H1 (cell line): ENCODE data around the gene EMP2. TPM values are rescaled to one million over a fixed set of nuclear protein-coding genes. Genes with fewer than 3 reads are reported as not detected.

Experiments
- CTCF ChIA-PET: fragments of 300-600 bp; sonication (Branson Sonifier 250); formaldehyde crosslinking; loops from one replicate; lab custom pipeline; 2021; ENCODE audit not compliant: partially characterized antibody; lab: Charles Lee
- POLR2A ChIA-PET: fragments of 300-600 bp; sonication (Branson Sonifier 250); formaldehyde crosslinking; loops from one replicate; lab custom pipeline; 2021; ENCODE audit warnings: inconsistent platforms; ENCODE audit not compliant: partially characterized antibody; lab: Charles Lee
- DNase-seq, 2 experiments: peaks; one replicate each; pipeline versions ENCODE4 v3.0.0 to v3.0.0-alpha.2; 2010 to 2022; ENCODE audit warnings: low spot score in 2 of 2, low read depth in 1 of 2, mixed read lengths in 1 of 2
- FAIRE-seq: peaks from 2 replicates; lab custom pipeline; 2011; peaks lifted over from hg19 to GRCh38; lab: Jason Lieb, UNC
- H2AFZ ChIP-seq: 2 replicates; pipeline ENCODE4 v1.8.1; 2012; ENCODE audit warnings: low read length, inconsistent platforms
- H2AK5ac ChIP-seq: 2 replicates; pipeline ENCODE4 v1.6.1; 2013; ENCODE audit warnings: low read depth, low read length
- H2BK120ac ChIP-seq: replicated peaks from 2 replicates; pipeline ENCODE3; 2013; ENCODE audit warnings: low read depth, low read length, inconsistent platforms
- H2BK12ac ChIP-seq: 2 replicates; pipeline ENCODE4 v1.6.1; 2013; ENCODE audit warnings: low read depth, low read length
- H2BK15ac ChIP-seq: 2 replicates; pipeline ENCODE4 v1.6.1; 2013; ENCODE audit warnings: low read length
- H2BK20ac ChIP-seq: 2 replicates; pipeline ENCODE4 v1.6.1; 2013; ENCODE audit warnings: low read length
- H2BK5ac ChIP-seq: 2 replicates; pipeline ENCODE4 v1.6.1; 2013; ENCODE audit warnings: low read depth, low read length
- H3K14ac ChIP-seq: 2 replicates; pipeline ENCODE4 v1.6.1; 2013; ENCODE audit warnings: inconsistent platforms; ENCODE audit not compliant: insufficient read length
- H3K18ac ChIP-seq: 2 replicates; pipeline ENCODE4 v1.6.1; 2013; ENCODE audit warnings: low read length; ENCODE audit errors: extremely low read depth
- H3K23ac ChIP-seq: 2 replicates; pipeline ENCODE4 v1.6.1; 2013; ENCODE audit warnings: inconsistent platforms; ENCODE audit not compliant: insufficient read length
- H3K23me2 ChIP-seq: 2 replicates; pipeline ENCODE4 v1.6.1; 2013; ENCODE audit warnings: low read depth, low read length
- H3K27ac ChIP-seq: 2 replicates; pipeline ENCODE4 v1.6.1; 2011; ENCODE audit warnings: low read depth, low read length, inconsistent platforms
- H3K27me3 ChIP-seq, 4 experiments: replicated peaks in 1 of 4; 1 replicate in 1 of 4; 2 replicates in 3 of 4; pipeline versions ENCODE4 v1.6.1 to v1.8.1; 2011 to 2013; ENCODE audit warnings: low read length in 3 of 4, mild to moderate bottlenecking in 3 of 4, inconsistent platforms in 2 of 4, mixed read lengths in 2 of 4, moderate library complexity in 1 of 4; ENCODE audit not compliant: control insufficient read depth in 3 of 4, insufficient read depth in 3 of 4; ENCODE audit errors: extremely low read depth in 1 of 4
- H3K36me3 ChIP-seq, 4 experiments: 2 replicates each; pipeline versions ENCODE4 v1.6.1 to v1.8.1; 2011 to 2013; ENCODE audit warnings: mild to moderate bottlenecking in 4 of 4, low read length in 3 of 4, moderate library complexity in 2 of 4, control low read depth in 1 of 4, inconsistent platforms in 1 of 4; ENCODE audit not compliant: insufficient read depth in 4 of 4, control insufficient read depth in 2 of 4
- H3K4ac ChIP-seq: replicated peaks from 2 replicates; pipeline ENCODE3; 2013; ENCODE audit warnings: low read length, low read depth, mixed read lengths, inconsistent platforms; ENCODE audit not compliant: insufficient read length
- H3K4me1 ChIP-seq, 4 experiments: replicated peaks in 1 of 4; 1 replicate in 1 of 4; 2 replicates in 3 of 4; pipeline versions ENCODE4 v1.6.1 to v1.8.1; 2011 to 2013; ENCODE audit warnings: low read length in 3 of 4, inconsistent platforms in 2 of 4, mixed read lengths in 1 of 4; ENCODE audit not compliant: insufficient read depth in 4 of 4, control insufficient read depth in 3 of 4
- H3K4me2 ChIP-seq, 2 experiments: 2 replicates each; pipeline versions ENCODE4 v1.6.1 to v1.8.1; 2011 to 2013; ENCODE audit warnings: low read depth in 2 of 2, low read length in 2 of 2, control low read depth in 1 of 2, inconsistent platforms in 1 of 2, mild to moderate bottlenecking in 1 of 2; ENCODE audit not compliant: insufficient read depth in 1 of 2
- H3K4me3 ChIP-seq, 4 experiments: fragments of 200-600, 300-600 bp in 1 of 4; sonication (generic), shearing (Covaris generic), sonication (Bioruptor Twin) in 1 of 4; 2 replicates each; pipeline versions ENCODE4 v1.5.1 to v1.8.1; 2011 to 2016; ENCODE audit warnings: low read length in 4 of 4, low read depth in 3 of 4, control low read depth in 2 of 4, inconsistent platforms in 2 of 4, mild to moderate bottlenecking in 2 of 4, mixed read lengths in 1 of 4, moderate library complexity in 1 of 4; ENCODE audit not compliant: insufficient read depth in 2 of 4; ENCODE audit errors: extremely low read depth in 1 of 4
- H3K56ac ChIP-seq: replicated peaks from 2 replicates; pipeline ENCODE3; 2013; ENCODE audit warnings: low read depth, mild to moderate bottlenecking, mixed read lengths, low read length, inconsistent platforms; ENCODE audit not compliant: insufficient read length
- H3K79me1 ChIP-seq: 2 replicates; pipeline ENCODE4 v1.6.1; 2013; ENCODE audit warnings: low read depth, low read length, control low read depth
- H3K79me2 ChIP-seq, 2 experiments: 2 replicates each; pipeline versions ENCODE4 v1.6.1 to v1.8.1; 2012 to 2013; ENCODE audit warnings: low read length in 2 of 2, mild to moderate bottlenecking in 2 of 2, inconsistent platforms in 1 of 2; ENCODE audit not compliant: insufficient read depth in 2 of 2, control insufficient read depth in 1 of 2
- H3K9ac ChIP-seq, 4 experiments: replicated peaks in 1 of 4; 1 replicate in 1 of 4; 2 replicates in 3 of 4; pipeline versions ENCODE4 v1.6.1 to v1.8.1; 2011 to 2013; ENCODE audit warnings: low read depth in 3 of 4, low read length in 3 of 4, control low read depth in 2 of 4, mild to moderate bottlenecking in 2 of 4, moderate library complexity in 2 of 4, inconsistent platforms in 1 of 4; ENCODE audit errors: extremely low read depth in 1 of 4
- H3K9me3 ChIP-seq, 2 experiments: 2 replicates each; pipeline versions ENCODE4 v1.6.1 to v1.8.1; 2012 to 2013; ENCODE audit warnings: mild to moderate bottlenecking in 2 of 2, moderate library complexity in 2 of 2, control low read depth in 1 of 2, inconsistent platforms in 1 of 2, low read depth in 1 of 2, low read length in 1 of 2, mixed read lengths in 1 of 2; ENCODE audit not compliant: insufficient read depth in 2 of 2
- H4K20me1 ChIP-seq, 2 experiments: replicated peaks in 1 of 2; 2 replicates each; pipeline versions ENCODE3 to v1.8.1; 2011 to 2013; ENCODE audit warnings: inconsistent platforms in 2 of 2, low read length in 2 of 2, mild to moderate bottlenecking in 1 of 2; ENCODE audit not compliant: insufficient read depth in 2 of 2, control insufficient read depth in 1 of 2
- H4K5ac ChIP-seq: 2 replicates; pipeline ENCODE4 v1.6.1; 2013; ENCODE audit warnings: low read length, low read depth, mixed read lengths, inconsistent platforms; ENCODE audit not compliant: insufficient read length
- H4K8ac ChIP-seq: 2 replicates; pipeline ENCODE4 v1.8.0; 2013; ENCODE audit warnings: mild to moderate bottlenecking, moderate library complexity, low read length, inconsistent platforms; ENCODE audit not compliant: insufficient read depth; ENCODE audit errors: extremely low read depth
- H4K91ac ChIP-seq: replicated peaks from 2 replicates; pipeline ENCODE3; 2013; ENCODE audit warnings: low read length, mixed read lengths, inconsistent platforms; ENCODE audit not compliant: insufficient read length
- ASH2L ChIP-seq: fragments of 200-600, 300-600 bp; sonication (generic); IDR thresholded peaks from one replicate; pipeline ENCODE4 v1.7.1; 2017; ENCODE audit warnings: low read length
- CHD2 ChIP-seq: IDR thresholded peaks from 2 replicates; pipeline ENCODE4 v1.6.1; 2012; ENCODE audit warnings: low read length, improper control_type of control experiment
- CREB1 ChIP-seq: IDR thresholded peaks from 2 replicates; pipeline ENCODE4 v1.6.1; 2012; ENCODE audit warnings: inconsistent platforms
- CTCF ChIP-seq, 3 experiments: IDR thresholded peaks; 1 replicate in 2 of 3; 2 replicates in 1 of 3; pipeline versions ENCODE4 v1.5.1 to v1.6.1; 2011; ENCODE audit warnings: low read length in 3 of 3, mild to moderate bottlenecking in 3 of 3, inconsistent platforms in 2 of 3, low read depth in 1 of 3, moderate library complexity in 1 of 3; ENCODE audit not compliant: insufficient read depth in 1 of 3; ENCODE audit errors: control extremely low read depth in 1 of 3
- EGR1 ChIP-seq: IDR thresholded peaks from 2 replicates; pipeline ENCODE4 v1.6.1; 2011; ENCODE audit warnings: low read depth, low read length, borderline replicate concordance
- JUN ChIP-seq: IDR thresholded peaks from 2 replicates; pipeline ENCODE4 v1.6.1; 2011; ENCODE audit warnings: low read depth, mild to moderate bottlenecking, improper control_type of control experiment, low read length
- KDM5A ChIP-seq: fragments of 200-600 bp; IDR thresholded peaks from 2 replicates; pipeline ENCODE4 v1.7.1; 2012; ENCODE audit warnings: mild to moderate bottlenecking, low read length, inconsistent platforms, mixed read lengths
- NRF1 ChIP-seq: IDR thresholded peaks from 2 replicates; pipeline ENCODE4 v1.6.1; 2011; ENCODE audit warnings: mild to moderate bottlenecking, low read depth, low read length, improper control_type of control experiment
- SIN3A ChIP-seq, 2 experiments: IDR thresholded peaks in 1 of 2; conservative IDR thresholded peaks in 1 of 2; 2 replicates each; pipeline ENCODE4 v1.6.1; 2011 to 2012; ENCODE audit warnings: low read length in 2 of 2, improper control_type of control experiment in 1 of 2, low read depth in 1 of 2, mild to moderate bottlenecking in 1 of 2
- SUZ12 ChIP-seq: fragments of 200-600 bp; sonication (generic); IDR thresholded peaks from 2 replicates; pipeline ENCODE4 v1.6.1; 2012; ENCODE audit warnings: mild to moderate bottlenecking, inconsistent platforms, low read length, moderate library complexity, mixed read lengths
- WGBS, 2 experiments: shearing (Covaris generic) in 1 of 2; methylation state at CpG; one replicate each; pipeline versions ENCODE4 v1.1.6 to v1.1.7; 2013 to 2015; ENCODE audit warnings: low lambda C conversion rate in 2 of 2, mixed read lengths in 2 of 2, inconsistent platforms in 1 of 2, low coverage in 1 of 2, missing lambda C conversion rate in 1 of 2; ENCODE audit not compliant: insufficient replicate concordance in 2 of 2, insufficient coverage in 1 of 2, insufficient read length in 1 of 2; ENCODE audit errors: extremely low coverage in 1 of 2, missing lambda C conversion rate in 1 of 2; 5-methylcytosine and 5-hydroxymethylcytosine counted together
- polyA plus RNA-seq, 7 experiments: library from polyadenylated mRNA; depleted of rRNA in 3 of 7; stranded (reverse) in 5 of 7; unstranded in 2 of 7; fragments of >200 nt in 5 of 7; fragments of 200-250 nt in 2 of 7; gene quantifications; 1 replicate in 5 of 7; 2 replicates in 1 of 7; 4 replicates in 1 of 7; pipeline versions ENCODE4 v1.2.1 to v1.2.3, GENCODE V29; 2011 to 2013; ENCODE audit warnings: missing spikeins in 2 of 7, mixed read lengths in 2 of 7
- total RNA-seq: library from RNA; stranded (reverse); fragmentation: NEBNext Ultra II Directional; extraction: Animal tissue kit (Norgen Biotek cat#: 25700); gene quantifications from 2 replicates; pipeline ENCODE4 v1.2.1, GENCODE V29; 2021

Gene EMP2
- total and polyA plus RNA-seq, 2 of the 8 experiments (the other 6 are each of a cell fraction or from before 2014, with no cell fraction given), result 22.6 to 23.3 TPM

GRCh38 chr16:10572611-10573010, 7.8 kb downstream of the EMP2 start:
- FAIRE-seq (no peak), DNase-seq (no peak)
- Histone ChIP-seq H2BK20ac (no peak overlapping the region), H3K9ac (no peak overlapping the region), H3K4me1 (peaks cover 3 to 15% (median 9%) of the 10 kb centered on the region in 4 experiments), H2BK120ac (no peak overlapping the region), H2AFZ (no peak overlapping the region), H3K4me3 (no peak overlapping the region), H3K4me2 (no peak overlapping the region), H3K18ac (no peak overlapping the region), H3K9me3 (no peaks in the 10 kb centered on the region), H4K20me1 (peaks cover 0 to 2% of the 10 kb centered on the region in 2 experiments), H3K14ac (no peak overlapping the region), H2BK12ac (no peak overlapping the region), H2BK15ac (no peak overlapping the region), H3K79me2 (peaks cover 0 to 2% of the 10 kb centered on the region in 2 experiments; a peak in 1 of 4 replicates), H4K91ac (no peak overlapping the region), H2BK5ac (no peak overlapping the region), H4K5ac (no peak overlapping the region), H3K27me3 (no peaks in the 10 kb centered on the region), H2AK5ac (no peak overlapping the region), H3K4ac (no peak overlapping the region), H3K79me1 (peaks cover 6% of the 10 kb centered on the region), H3K56ac (no peak overlapping the region), H3K36me3 (no peaks in the 10 kb centered on the region), H3K23me2 (no peaks in the 10 kb centered on the region), H4K8ac (no peak overlapping the region), H3K23ac (no peak overlapping the region), H3K27ac (no peak overlapping the region)
- 88% methylated on average over 3 of the region's 3 CpGs; no CpG with 5 or more reads in 1 of the 2 experiments for WGBS, 2 experiments
- POLR2A ChIA-PET, result interaction anchor here (0.6 kb wide), 1 partner anchor 68 kb away, joined by 3 read pairs; no protein-coding TSS in a partner anchor
- TF ChIP-seq KDM5A (no peak), ASH2L (no peak), CHD2 (no peak), EGR1 (no peak), CTCF (IDR thresholded peaks at IDR 0.05; ENCODE audit: control extremely low read depth in 1 of 3, insufficient read depth in 1 of 3, low read depth in 1 of 3, low read length in 3 of 3) (no peak), NRF1 (no peak), JUN (no peak), CREB1 (no peak), SUZ12 (no peak), SIN3A (conservative IDR thresholded peaks at IDR 0.05 in 1 of 2, IDR thresholded peaks at IDR 0.05 in 1 of 2; ENCODE audit: low read depth in 1 of 2, low read length in 2 of 2) (no peak)
- CTCF ChIA-PET, result interaction anchor here (0.9 to 1.2 kb wide), 3 partner anchors 8 to 164 kb away, joined by 3 to 4 read pairs (median 3); partner anchors contain the start of gene EMP2
